GM18909 (cell line): ENCODE data around the gene CACNA1E.
"Not testable (repeated sequence)": the region's sequence is repeated elsewhere in the genome, so short reads cannot be mapped to it uniquely, and the experiment has no call there.

Source experiments
- ATAC-seq: cut with Tn5 transposase; IDR thresholded peaks from one replicate; pipeline ENCODE4 v1.9.1; 2021; ENCODE audit warnings: mild to moderate bottlenecking; ENCODE audit not compliant: unreplicated experiment, poor library complexity

Gene CACNA1E

GRCh38 chr1:181846681-181847080, 363.4 kb downstream of the CACNA1E start:
- no peak for ATAC-seq

GRCh38 chr1:181849071-181849470, 365.8 kb downstream of the CACNA1E start:
- no peak for ATAC-seq

GRCh38 chr1:181854212-181854611, 370.9 kb downstream of the CACNA1E start:
- ATAC-seq = not testable (repeated sequence)

GRCh38 chr1:181855380-181855779, 372.1 kb downstream of the CACNA1E start:
- ATAC-seq = no peak
